ENCODE data around the gene ZNF48.

ZNF48 gene

DNA sequence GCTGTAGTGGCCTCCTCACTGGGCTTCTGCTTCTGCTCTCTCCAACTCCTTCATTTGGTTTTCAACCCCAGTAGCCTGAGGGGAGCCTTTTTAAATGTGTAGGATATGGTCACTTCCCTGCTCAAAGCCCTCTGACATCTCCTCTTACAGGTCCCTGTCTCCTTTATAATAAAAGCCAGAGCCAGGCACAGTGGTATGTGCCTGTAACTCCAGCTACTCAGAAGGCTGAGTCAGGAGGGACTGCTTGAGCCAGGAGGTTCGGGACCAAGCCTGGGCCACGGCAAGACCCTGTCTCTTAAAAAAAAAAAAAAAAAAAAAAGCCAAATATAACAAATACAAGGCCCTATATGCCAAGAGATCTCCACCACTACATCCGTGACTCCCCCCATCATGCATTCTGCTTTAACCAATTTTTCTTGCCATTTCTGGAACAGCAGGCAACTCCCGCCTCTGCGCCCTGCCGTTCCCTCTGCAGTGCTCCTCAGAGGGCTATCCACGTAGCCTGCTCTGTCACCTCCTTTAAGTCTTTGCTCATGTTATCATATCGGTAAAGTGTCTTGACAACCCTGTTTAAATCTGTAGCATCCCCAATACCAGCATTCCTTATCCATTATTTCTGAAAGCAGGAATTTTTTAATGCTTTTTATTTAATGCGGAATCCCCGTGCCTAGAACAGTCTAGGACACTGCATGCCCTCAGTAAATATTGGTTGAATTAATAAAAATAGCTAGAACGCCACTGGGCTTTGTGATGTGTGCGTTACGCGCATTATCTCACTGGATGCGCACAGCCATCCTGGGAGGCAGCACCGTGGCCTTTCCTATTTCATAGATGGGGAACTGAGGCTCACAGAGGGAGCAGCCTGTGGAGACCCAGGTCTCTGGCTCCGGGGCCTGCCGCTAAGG is 21.7 kb downstream of the ZNF48 start:
- ATAC-seq (replicated peaks) (no peak), DNase-seq (no peak)
- no peaks in the 10 kb centered on the region for H3K27me3 Mint-ChIP-seq
- peaks cover 34 to 52% of the 10 kb centered on the region in 2 donors for H3K36me3 Mint-ChIP-seq
- H3K4me3 Mint-ChIP-seq = peak overlapping the region; percentile 41 to 82
- H3K4me1 Mint-ChIP-seq = peaks cover 30 to 42% of the 10 kb centered on the region in 2 donors
- no peaks in the 10 kb centered on the region for H3K9me3 Mint-ChIP-seq
- peak overlapping the region; percentile 37 for H3K27ac Mint-ChIP-seq

DNA sequence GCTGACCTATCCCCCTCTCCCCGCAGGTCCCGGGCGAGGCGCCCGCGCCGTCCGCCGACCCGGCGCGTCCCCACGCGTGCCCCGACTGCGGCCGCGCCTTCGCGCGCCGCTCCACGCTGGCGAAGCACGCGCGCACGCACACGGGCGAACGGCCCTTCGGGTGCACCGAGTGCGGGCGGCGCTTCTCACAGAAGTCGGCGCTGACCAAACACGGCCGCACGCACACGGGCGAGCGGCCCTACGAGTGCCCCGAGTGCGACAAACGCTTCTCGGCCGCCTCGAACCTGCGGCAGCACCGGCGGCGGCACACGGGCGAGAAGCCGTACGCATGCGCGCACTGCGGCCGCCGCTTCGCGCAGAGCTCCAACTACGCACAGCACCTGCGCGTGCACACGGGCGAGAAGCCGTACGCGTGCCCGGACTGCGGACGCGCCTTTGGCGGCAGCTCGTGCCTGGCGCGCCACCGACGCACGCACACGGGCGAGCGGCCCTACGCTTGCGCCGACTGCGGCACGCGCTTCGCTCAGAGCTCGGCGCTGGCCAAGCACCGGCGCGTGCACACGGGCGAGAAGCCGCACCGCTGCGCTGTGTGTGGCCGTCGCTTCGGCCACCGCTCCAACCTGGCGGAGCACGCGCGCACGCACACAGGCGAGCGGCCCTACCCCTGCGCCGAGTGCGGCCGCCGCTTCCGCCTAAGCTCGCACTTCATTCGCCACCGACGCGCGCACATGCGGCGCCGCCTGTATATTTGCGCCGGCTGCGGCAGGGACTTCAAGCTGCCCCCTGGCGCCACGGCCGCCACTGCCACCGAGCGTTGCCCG is 22.5 kb downstream of the ZNF48 start:
- H3K36me3 Mint-ChIP-seq = peaks cover 31 to 49% of the 10 kb centered on the region in 2 donors
- DNase-seq = peak; percentile 86
- ATAC-seq (replicated peaks) = peak; percentile 90 to 91
- no peaks in the 10 kb centered on the region for H3K27me3 Mint-ChIP-seq
- peak overlapping the region; percentile 83 for H3K27ac Mint-ChIP-seq
- peaks cover 26 to 36% of the 10 kb centered on the region in 2 donors for H3K4me1 Mint-ChIP-seq
- H3K4me3 Mint-ChIP-seq = peak overlapping the region; percentile 70 to 82
- no peaks in the 10 kb centered on the region for H3K9me3 Mint-ChIP-seq

GRCh38 chr16:30418350-30419181 is 23.3 kb downstream of the ZNF48 start:
- Mint-ChIP-seq H3K27me3 (no peaks in the 10 kb centered on the region), H3K36me3 (peaks cover 28 to 50% of the 10 kb centered on the region in 2 donors), H3K27ac (peak overlapping the region; percentile 83), H3K4me3 (peak overlapping the region; percentile 53 to 72), H3K9me3 (no peaks in the 10 kb centered on the region), H3K4me1 (peaks cover 24 to 34% of the 10 kb centered on the region in 2 donors)
- DNase-seq (no peak), ATAC-seq (replicated peaks) (no peak)

GRCh38 chr16:30421010-30421409 is 25.8 kb downstream of the ZNF48 start:
- peak overlapping the region; percentile 28 for H3K27ac Mint-ChIP-seq
- no peaks in the 10 kb centered on the region for H3K27me3 Mint-ChIP-seq
- ATAC-seq (replicated peaks) (no peak), DNase-seq (no peak)
- H3K9me3 Mint-ChIP-seq = no peaks in the 10 kb centered on the region
- H3K36me3 Mint-ChIP-seq = peaks cover 34 to 55% of the 10 kb centered on the region in 2 donors
- H3K4me1 Mint-ChIP-seq = peaks cover 23 to 28% of the 10 kb centered on the region in 2 donors
- H3K4me3 Mint-ChIP-seq = no peak overlapping the region

- Mint-ChIP-seq H3K27ac (no peak overlapping the region), H3K4me1 (peaks cover 8 to 13% of the 10 kb centered on the region in 2 donors), H3K27me3 (no peaks in the 10 kb centered on the region), H3K4me3 (peak overlapping the region in 1 of 2 donors; percentile 41), H3K36me3 (peaks cover 22 to 38% of the 10 kb centered on the region in 2 donors), H3K9me3 (no peaks in the 10 kb centered on the region)
- no peak for DNase-seq
- no peak for ATAC-seq (replicated peaks)
These were observed 32.8 kb downstream of the ZNF48 start for GRCh38 chr16:30428055-30428454.

GRCh38 chr16:30429418-30429677 is 34.1 kb downstream of the ZNF48 start:
- no peak overlapping the region for H3K27ac Mint-ChIP-seq
- no peak overlapping the region for H3K4me3 Mint-ChIP-seq
- H3K4me1 Mint-ChIP-seq = peaks cover 8 to 15% of the 10 kb centered on the region in 2 donors
- no peak for DNase-seq
- ATAC-seq (replicated peaks) = peak in 1 of 2 donors; percentile 28
- H3K27me3 Mint-ChIP-seq = no peaks in the 10 kb centered on the region
- H3K9me3 Mint-ChIP-seq = no peaks in the 10 kb centered on the region
- peaks cover 16 to 31% of the 10 kb centered on the region in 2 donors for H3K36me3 Mint-ChIP-seq

DNA sequence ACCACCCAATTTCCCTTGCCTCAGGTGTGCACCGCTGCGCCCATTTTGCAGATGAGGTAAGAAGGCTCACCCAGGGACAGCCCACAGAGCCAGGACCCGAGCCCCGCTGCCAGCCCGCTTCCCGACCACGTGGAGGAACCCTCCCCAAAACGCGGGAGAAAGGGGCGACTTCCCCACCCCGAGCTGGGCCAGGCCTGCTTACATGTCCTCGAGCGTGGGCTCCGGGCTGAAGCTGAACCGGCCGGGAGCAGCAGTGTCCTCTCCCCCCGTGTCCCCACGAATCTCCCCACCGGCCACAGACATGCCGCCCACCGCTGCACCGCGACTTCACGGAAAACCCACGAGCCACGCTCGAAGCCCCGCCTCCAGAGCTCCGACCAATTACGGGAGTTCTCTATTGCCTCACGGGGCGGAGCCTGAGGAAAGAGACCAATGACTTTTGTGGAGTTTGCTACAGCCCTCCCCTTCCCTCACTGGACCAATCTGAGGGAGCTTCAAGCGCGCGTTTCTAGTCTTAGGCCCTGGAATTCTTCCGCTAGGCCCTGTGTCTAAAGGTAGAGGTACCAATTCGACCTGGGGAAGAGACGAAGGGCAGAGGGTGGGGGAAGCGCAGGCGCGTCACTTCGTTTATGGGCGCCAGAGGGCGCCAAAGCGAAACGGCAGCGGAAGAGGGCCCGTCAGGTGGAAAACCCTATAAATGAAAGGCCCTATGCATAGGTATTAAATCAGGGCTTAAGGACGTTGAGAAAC is 34.6 kb downstream of the ZNF48 start, which contains the start of gene DCTPP1:
Gene DCTPP1 (minus strand): TSS at position 353 of the 750 bp plus-strand sequence. CDS start 50 bp downstream, at position 303.
- H3K4me3 Mint-ChIP-seq = no peak within 1 kb of the TSS
- peak; percentile 97 for DNase-seq

DNA sequence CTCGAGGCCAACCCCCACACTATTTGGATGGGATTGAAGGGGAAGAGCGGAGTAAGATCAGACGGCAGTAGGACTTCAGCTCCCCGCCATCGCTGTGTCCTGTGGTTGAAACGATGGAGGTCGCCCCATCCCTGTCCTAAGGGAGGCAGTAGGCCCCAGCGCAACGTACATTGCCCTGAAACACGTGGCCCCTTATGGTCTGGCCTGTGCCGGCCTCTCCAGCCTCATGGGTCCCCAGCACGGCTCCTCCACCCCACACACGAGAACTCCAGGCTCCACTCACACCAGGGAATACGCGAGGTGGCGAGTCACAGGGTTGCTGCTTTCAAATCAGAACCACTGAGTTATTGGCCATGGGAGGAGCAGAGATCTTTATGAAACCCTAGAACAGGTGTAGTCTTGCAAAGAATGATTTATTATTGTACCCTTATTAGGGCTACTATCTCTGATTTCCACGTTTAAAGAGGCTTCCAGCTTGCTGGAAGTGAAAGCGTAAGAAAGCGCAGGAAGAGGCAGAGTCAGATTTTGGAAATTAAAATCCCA is 35.3 kb downstream of the ZNF48 start:
- Mint-ChIP-seq H3K9me3 (no peaks in the 10 kb centered on the region), H3K4me1 (peaks cover 15 to 20% of the 10 kb centered on the region in 2 donors), H3K4me3 (no peak overlapping the region), H3K27me3 (no peaks in the 10 kb centered on the region), H3K36me3 (peaks cover 12 to 24% of the 10 kb centered on the region in 2 donors), H3K27ac (no peak overlapping the region)
- ATAC-seq (replicated peaks) (peak; percentile 24 to 27), DNase-seq (no peak)

More for the DNA sequence above, 34.6 kb downstream of the ZNF48 start, which contains the start of gene DCTPP1:
- H3K27ac Mint-ChIP-seq = no peak within 1 kb of the TSS
- H3K36me3 Mint-ChIP-seq = peaks cover 13 to 26% of the 10 kb centered on the region in 2 donors
- H3K9me3 Mint-ChIP-seq = no peaks in the 10 kb centered on the region
- no peaks in the 10 kb centered on the region for H3K27me3 Mint-ChIP-seq
- H3K4me1 Mint-ChIP-seq = peaks cover 12 to 18% of the 10 kb centered on the region in 2 donors
- peak; percentile 96 to 97 for ATAC-seq (replicated peaks)

DNA sequence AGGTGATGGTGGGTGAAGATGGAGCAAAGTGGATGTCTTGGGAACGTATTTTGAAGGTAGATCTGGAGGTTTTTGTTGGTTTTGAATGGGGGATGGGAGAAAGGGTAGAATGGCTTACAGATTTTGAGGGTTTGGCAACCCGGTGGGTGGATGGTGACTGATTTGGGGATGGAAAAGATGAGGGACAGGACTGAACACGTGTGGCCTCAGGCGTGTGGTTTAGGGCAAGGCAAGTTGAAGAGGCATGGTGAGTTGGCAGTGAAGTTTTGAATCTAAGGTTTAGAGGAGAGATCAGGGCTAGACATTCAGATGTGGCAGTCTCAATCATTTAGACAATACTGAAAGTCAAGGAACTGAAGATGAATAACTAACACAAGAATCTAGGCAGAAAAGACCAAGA is 39.6 kb downstream of the ZNF48 start:
- ATAC-seq (replicated peaks) (no peak), DNase-seq (no peak)
- Mint-ChIP-seq H3K9me3 (no peaks in the 10 kb centered on the region), H3K27ac (peak overlapping the region; percentile 38), H3K4me1 (peaks cover 10 to 20% of the 10 kb centered on the region in 2 donors), H3K4me3 (peak overlapping the region in 1 of 2 donors; percentile 1), H3K27me3 (no peaks in the 10 kb centered on the region), H3K36me3 (no peaks in the 10 kb centered on the region)

GRCh38 chr16:30437511-30438046 is 42.4 kb downstream of the ZNF48 start:
- Mint-ChIP-seq H3K9me3 (no peaks in the 10 kb centered on the region), H3K4me3 (no peak overlapping the region), H3K36me3 (peaks cover 3 to 7% of the 10 kb centered on the region in 2 donors), H3K27ac (no peak overlapping the region), H3K27me3 (no peaks in the 10 kb centered on the region), H3K4me1 (peaks cover 14 to 37% of the 10 kb centered on the region in 2 donors)
- ATAC-seq (replicated peaks) (no peak), DNase-seq (no peak)

DNA sequence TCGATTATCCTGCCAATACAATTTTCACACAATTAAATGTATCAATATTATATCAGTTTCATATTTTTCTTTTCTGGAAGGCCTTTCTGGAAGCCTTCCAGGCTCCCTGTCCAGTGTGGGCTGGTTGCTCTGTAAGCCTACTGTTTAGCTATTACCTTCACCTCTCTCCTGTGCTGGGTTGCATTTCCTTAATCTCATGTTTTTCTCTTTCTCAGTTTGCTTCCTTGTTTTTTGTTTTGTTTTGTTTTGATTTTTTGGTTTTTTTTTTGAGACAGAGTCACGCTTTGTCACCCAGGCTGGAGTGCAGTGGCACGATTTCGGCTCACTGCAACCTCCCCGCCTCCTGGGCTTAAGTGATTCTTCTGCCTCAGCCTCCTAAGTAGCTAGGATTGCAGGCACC is 43.6 kb downstream of the ZNF48 start:
- Mint-ChIP-seq H3K9me3 (peaks cover 0 to 2% of the 10 kb centered on the region in 2 donors), H3K4me3 (peak overlapping the region; percentile 5 to 40), H3K36me3 (peaks cover 11 to 16% of the 10 kb centered on the region in 2 donors), H3K4me1 (peaks cover 20 to 48% of the 10 kb centered on the region in 2 donors), H3K27me3 (no peaks in the 10 kb centered on the region), H3K27ac (peak overlapping the region; percentile 52)
- ATAC-seq (replicated peaks) (peak in 1 of 2 donors; percentile 18), DNase-seq (no peak)

DNA sequence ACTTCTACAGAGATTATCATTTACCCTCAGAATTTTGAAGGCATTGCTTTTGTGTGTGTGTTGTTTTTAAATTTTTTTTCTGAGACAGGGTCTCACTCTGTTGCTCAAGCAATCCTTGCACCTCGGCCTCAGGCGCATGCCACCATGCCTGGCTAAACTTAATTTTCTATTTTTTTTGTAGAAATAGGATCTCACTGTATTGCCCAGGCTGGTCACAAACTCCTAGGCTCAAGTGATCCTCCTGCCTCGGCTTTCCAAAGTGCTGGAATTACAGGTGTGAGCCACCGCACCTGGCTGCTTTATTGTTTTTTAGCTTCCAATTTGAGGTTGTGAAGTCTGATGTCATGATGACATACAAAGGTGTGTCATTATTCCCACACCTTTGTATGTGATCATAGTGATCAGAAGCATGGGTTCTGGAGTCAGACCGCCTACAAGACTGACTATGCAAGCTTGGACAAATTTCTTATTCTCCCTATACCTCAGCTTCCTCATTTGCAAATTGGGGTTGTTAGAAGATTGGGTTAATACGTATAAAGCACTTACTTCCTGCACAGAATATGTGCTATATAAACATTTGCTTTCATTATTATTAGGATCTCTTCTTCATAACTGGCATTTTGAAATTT is 44.6 kb downstream of the ZNF48 start:
- ATAC-seq (replicated peaks) = peak; percentile 91 to 95
- Mint-ChIP-seq H3K36me3 (peaks cover 17 to 26% of the 10 kb centered on the region in 2 donors), H3K27me3 (no peaks in the 10 kb centered on the region), H3K4me3 (no peak overlapping the region), H3K27ac (peak overlapping the region; percentile 63), H3K9me3 (peaks cover 0 to 2% of the 10 kb centered on the region in 2 donors), H3K4me1 (peaks cover 19 to 53% of the 10 kb centered on the region in 2 donors)
- no peak for DNase-seq
